GM21825 (cell line): ENCODE measurements around the gene ATF7.
A peak's percentile ranks its signal among the peaks of the same experiment; 100 is the strongest.
"Not testable (repeated sequence)": the region's sequence is repeated elsewhere in the genome, so short reads cannot be mapped to it uniquely, and the experiment has no call there.

Experiments
- ATAC-seq: cut with Tn5 transposase; IDR thresholded peaks from one replicate; pipeline ENCODE4 v1.9.1; 2021; ENCODE audit warnings: mild to moderate bottlenecking, moderate library complexity; ENCODE audit not compliant: unreplicated experiment

The ATF7 gene

DNA sequence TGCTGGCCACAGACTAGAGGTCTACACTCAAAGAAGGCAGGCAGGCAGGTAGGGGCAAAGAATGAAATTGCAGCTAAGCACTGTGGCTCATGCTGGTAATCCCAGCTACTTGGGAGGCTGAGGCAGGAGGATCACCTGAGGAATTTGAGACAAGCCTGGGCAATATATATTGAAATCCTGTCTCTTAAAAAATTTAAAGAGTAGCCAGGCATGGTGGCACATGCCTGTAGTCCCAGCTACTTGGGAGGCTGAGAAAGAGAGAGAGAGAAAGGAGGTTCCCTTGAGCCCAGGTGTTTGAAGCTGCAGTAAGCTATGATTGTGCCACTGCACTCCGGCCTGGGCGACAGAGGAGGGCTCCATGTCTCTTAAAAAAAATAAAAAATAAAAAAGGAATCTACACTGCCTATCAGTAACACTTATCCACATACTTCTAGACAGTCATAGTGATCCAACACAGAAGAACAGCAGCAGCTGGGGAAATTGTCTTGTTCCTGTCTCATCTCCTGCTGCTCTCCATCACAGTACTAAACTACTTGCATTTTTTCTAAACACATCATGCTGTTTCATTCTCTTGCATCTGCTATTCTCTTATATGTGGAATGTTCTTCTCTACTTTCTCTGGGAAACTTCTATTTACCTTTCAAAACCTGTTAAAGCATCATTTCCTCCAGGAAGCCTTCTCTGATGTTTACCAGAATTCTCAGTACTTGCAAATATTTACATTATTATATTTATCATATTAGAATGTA, 57.2 kb downstream of the ATF7 start:
- ATAC-seq, result no peak

DNA sequence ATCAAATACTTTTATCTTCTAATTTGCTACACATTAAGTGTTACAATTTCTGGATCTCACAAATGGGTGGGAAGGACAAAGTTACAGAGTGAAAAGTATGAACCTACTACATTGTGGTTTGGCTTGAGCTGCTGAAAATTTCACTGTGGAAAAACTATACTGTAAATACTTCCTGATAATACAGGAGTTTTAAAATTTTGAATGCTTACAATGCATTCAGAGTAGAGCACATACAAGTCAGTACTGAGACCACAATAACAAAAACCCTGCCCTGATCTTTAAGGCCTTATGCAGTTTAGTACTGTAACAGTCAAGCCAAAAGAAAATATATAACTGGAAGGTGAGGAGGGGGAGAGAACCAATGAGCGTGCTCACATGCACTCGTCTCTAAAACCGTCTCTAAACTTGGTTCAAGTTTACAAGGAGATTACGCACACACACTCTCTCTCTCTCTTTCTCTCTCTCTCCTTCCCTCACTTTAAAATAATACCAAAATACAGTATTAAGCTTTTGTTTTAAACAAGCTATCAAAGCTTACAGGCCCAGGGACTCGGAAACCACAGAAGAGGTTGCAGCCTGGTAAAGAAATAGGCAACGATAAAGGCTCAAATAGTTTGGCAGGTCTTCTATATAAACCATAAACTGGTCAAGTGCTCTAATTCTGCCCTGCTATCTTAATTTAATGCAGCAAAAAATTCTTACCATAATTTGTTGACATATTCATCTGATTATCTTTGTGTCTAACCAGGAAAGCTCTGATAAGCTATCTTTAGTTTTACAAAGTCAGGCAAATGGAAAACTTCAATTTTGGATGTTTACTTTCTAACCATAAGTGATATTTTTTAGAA, 58.0 kb downstream of the ATF7 start:
- ATAC-seq, result no peak

DNA sequence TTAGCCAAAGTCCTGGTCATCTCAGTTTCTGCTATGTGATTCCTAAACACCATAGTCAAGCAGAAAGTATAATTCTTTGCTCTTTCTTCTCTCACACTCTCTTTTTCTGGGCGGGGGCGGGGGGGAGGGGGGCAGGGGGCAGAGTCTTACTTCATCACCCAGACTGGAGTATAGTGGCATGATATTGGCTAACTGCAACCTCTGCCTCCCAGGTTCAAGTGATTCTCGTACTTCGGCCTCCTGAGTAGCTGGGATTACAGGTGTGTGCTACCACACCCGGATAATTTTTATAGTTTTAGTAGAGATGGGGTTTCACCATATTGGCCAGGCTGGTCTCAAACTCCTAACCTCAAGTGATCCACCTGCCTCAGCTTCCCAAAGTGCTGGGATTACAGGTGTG, 60.8 kb downstream of the ATF7 start:
- not testable (repeated sequence) for ATAC-seq

DNA sequence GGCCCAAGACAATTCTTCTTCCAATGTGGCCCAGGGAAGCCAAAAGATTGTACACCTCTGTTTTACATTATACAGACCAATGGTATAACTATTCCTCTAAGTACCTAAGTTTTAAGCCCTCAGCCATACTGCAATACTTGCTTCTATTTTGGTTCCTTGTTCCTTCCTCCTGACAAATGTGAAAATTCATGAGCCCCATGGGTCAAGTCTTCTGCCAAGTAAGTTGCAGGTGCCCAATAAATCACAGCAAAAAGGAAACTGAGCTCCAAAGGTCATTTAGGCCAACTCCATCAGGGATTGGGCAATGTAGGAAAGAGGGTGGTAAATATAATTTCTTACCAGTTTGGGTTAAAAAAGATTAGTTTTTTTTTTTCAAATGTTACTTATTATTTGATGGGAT, 61.2 kb downstream of the ATF7 start:
- ATAC-seq, result no peak

DNA sequence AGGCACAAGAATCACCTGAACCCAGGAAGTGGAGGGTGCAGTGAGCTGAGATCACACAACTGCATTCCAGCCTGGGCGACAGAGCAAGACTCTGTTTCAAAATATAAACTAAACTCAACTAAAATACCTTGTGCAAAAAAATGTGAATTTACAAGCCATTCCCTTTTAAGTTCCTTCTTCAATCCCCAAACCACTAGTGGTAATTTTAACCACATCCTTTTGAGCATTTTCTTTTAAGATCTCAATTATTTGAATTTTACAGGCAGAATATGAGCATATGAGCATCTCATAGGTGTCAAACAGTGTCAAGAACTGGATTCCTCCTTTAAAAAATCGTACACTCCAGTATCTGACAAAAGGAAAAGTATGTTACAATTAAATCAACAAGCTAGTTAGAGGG, 61.9 kb downstream of the ATF7 start:
- no peak for ATAC-seq

DNA sequence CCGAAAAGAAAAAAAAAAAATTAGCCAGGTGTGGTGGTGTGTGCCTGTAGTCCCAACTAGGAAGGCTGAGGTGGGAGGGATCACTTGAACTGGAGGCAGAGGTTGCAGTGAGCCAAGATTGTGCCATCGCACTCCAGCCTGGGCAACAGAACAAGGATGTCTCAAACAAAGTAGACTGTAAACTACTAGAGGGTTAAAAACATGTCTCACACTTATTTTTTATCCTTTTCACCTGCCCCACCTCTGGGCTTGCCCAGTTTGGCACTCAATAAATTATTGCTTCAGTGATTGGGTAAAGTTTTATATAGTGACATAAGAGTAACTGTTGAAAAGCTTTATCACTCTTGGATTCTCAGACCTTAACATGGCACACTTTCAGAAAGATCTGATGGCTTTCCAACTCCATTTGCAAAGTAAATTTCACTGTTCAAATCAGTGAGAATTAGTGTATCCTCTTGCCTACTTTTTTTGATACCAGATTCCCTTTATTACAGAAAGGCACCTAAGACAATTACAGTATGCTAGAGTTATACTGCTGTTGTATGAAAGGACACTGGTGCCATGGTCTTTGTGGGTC, 62.6 kb downstream of the ATF7 start:
- no peak for ATAC-seq

DNA sequence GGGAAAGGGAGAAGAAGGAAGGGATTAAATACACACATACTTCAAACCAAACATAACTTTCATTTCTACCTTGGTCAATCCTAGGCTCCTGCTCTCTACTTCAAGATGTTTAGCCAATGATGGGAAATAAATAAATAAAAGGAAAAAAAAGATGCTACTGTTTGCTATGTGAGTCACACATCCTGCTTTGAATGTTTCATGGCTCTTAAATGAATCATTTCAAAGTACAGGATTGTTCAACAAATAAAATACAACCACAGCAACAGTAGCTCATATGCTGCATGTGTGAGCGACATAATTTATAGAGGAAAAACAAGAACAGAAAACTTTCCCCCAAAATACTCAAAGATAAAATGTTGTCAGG, 64.6 kb downstream of the ATF7 start:
- ATAC-seq, result no peak

DNA sequence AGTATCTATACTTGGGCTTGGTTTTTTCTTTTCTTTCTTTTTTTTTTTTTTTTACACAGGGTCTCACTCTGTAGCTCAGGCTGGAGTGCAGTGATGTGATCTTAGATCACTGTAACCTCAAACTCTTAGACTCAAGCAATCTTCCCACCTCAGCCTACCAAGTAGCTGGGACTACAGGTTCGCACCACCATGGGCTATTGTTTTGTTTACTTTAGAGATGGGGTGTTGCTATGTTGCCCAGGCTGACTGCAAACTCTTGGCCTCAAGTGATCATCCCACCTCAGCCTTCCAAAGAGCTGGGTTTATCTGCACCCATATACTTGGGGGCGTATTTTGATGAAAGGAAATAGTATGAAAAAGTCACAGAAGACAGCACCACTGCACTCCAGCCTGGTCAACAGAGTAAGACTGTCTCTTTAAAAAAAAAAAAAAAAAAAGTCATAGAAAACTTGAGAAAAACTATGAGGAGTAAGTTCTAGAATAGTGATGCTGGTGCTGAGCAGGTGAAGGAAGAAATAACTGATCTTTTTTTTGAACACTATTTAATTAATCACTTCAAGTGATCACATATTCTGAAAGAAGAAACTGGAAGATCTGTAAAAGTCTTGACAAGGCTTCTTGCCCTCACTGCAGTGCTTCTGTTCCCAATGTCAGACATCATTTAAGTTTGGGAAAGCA, 65.1 kb downstream of the ATF7 start:
- no peak for ATAC-seq

DNA sequence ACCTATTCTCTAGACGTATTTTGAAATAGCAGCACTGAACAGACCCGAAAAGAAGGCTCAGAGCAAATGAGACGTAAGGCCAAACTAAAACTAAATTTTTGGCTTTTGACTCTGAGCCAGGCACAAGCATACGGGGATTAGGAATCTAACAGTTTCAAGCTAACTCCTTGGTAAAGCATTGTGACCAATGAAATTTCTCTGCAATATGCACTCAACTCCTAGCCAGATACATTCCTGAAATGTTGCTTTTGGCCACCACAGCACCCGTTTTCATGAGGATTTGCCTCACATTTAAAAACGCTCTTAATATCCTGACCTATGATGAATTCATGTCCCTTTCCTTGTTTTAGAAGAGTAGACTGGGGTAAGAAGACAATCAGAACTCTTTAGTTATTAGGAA, 65.8 kb downstream of the ATF7 start:
- ATAC-seq, result no peak

DNA sequence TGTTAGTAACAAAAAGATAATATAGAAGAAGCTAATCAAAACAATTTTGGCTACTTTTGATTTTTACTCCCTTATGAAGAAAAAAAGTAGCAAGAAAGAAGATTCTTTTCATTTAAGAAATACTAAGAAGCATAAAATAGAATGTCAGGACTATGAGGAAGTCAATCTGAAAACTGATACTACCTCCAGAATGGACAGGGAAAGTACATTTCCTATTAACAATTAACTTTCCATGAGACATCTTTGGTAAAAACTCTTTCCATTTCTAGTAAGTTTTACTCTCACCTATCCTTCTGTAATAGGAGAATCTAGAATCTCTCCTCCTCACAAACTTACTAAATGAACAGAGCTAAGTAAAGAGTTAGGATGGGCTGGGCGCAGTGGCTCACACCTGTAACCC, 67.6 kb downstream of the ATF7 start:
- ATAC-seq, result no peak

DNA sequence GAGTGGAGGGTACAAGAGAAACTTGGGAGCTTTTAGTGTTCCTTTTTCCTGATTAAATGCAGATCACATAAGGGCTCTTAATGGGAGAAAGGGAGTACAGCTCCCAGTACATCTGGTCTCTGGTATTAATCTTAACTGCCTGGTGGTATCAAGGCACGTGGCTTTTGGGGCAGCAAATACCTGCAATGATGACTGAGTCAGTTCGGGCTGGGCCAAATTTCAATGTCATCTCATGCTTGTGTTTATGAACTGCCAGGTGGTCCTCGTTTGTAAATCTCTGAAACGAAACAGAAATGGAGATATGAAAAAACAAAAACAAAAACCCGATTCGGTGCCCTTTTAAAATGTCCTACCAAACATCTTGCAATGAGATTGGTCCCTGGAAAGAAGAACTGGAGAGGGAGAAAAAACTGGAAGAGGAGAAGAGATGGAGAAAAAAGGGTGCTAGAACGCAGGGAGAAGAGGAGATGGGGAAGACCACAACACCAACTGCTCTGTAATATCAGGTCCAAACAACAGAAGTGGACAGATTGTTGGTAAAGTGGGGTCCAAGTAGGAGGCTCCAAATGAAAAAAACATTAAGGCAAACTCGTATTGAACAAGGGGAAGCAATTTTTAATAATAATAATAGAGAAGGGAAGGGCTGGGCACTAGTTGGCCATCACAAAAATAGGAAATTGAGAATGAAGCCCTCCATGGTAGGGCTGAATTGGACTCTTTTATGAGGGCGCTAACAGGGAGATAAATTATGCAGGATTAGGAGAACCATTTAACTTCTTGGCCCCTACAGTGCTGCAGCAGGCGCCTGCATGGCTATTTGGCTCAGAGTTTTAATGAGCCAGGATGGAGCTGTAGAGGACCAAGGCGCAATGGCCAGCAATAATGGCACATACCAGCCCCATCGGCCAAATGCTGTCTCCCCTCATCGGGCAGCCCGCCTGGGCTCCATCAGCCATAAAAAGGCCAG, 73.5 kb downstream of the ATF7 start:
- ATAC-seq, result no peak

DNA sequence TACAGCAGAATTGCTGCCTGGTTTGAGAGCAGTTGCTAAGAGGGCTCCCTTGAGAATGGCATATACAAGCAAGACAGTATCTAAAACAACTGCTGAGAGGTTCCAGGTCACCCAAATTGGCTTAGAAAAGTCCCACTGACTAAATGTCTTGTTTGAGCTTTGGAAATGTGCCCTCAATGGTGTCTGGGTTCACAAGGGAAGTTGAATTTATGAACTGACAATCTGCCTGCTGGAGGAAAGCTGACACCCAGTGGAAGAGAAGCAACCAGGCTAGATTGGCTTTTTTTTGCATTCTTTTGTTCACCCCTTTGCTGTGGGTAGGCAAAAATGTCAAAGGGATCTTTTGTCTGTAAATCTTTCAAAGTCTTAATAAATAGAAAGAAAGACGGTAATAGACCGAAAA, 74.3 kb downstream of the ATF7 start:
- ATAC-seq, result no peak

DNA sequence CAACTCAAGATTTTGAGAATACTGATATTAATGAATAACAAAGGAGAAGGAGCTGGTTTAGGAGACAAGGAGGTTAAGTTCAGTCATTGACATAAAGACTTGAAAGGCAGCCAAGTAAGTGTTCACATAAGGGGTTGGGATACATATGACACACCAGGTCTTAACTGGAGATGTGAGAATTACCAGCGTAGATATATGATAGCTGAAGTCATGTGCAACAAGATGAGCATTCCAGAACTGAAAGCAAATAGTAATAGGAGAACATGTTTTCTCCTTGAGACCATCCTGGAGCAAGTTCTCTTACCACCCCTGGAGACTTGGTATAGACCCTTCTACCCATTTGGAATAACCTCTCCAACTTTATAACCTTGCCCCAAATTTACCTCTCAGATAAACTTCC, 75.6 kb downstream of the ATF7 start:
- no peak for ATAC-seq

DNA sequence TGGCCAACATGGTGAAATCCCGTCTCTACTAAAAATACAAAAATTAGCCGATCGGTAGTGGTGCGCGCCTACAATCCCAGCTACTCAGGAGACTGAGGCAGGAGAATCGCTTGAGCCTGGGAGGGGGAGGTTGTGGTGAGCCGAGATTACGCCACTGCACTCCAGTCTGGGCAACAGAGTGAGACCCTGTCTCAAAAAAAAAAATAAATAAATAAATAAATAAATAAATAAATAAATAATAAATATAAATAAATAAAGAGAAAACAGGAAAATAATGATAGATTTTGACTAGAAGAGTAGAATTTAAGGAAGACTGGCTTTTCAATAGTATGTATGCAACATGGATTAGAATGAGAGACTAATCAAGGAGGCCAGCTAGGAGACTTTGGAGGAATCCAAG, 76.1 kb downstream of the ATF7 start:
- ATAC-seq, result not testable (repeated sequence)

DNA sequence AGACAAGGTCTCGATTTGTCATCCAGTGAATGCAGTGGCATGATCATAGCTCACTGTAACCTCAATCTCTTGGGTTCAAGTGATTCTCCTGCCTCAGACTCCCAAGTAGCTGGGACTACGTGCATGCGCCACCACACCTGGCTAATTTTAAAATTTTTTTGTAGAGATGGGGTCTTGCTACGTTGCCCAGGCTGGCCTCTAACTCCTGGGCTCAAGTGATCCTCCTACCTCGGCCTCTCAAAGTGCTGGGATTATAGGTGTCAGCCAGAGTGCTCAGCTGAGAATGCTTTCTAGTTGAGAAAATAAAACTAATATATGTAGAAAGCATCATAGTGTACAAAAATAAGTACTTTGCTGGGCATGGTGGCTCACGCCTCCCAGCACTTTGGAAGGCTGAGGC, 77.8 kb downstream of the ATF7 start:
- ATAC-seq, result not testable (repeated sequence)

DNA sequence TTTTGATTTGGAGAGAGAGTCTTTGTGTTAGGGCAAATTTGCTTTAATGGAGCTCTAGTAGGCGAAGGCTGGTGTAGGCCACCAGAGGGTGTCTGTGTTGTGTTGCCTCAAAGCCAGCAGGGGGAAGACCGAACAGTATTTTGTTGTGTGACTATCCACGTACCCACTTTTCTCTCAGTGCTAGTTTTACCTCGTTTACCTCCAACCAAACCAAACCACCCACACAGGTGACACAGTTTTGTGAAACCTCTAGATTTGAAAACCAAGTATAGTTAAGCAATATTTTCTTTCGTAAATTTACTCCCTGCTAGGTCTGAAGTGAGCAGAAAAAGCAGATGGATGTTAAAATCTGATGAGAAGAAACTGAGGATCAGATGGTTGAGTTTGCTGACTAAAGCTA, 82.6 kb downstream of the ATF7 start:
- ATAC-seq, result peak; percentile 80

DNA sequence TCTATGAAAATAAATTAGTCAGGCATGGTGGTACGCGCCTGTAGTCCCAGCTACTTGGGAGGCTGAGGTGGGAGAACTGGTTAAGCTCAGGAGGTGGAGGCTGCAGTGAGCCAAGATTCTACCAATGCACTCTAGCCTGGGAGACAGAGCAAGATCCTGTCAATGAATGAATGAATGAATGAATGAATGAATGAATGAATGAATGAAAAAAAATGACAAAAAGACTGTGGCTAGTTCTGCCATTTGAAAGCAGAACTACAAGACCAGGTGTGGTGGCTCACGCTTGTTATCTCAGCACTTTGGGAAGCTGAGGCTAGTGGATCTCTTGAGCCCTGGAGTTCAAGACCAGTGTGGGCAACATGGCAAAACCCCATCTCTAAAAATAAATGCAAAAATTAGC, 86.7 kb downstream of the ATF7 start:
- ATAC-seq, result no peak

DNA sequence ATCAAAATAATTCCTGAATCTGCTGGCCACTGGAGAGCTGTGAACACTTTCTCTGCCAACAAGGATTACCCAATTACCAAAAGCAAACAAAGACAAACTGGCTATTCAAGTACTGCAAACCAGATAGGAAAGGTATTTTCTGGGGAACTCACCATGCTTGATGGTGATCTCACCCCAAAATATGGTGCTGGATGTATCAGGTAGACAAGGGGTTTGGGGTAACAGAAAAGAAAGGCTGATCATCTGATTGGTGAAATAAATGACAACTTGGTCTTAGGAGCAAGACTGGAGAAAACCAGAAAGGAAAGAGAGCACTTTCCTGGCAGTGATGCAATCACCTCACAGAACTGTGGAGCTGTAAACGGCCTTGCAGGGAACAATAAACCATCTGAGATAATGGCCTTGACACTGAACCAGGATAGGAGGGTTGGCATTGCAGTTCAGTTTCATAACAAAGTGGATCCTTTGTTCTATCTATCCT, 87.9 kb downstream of the ATF7 start:
- ATAC-seq, result no peak

DNA sequence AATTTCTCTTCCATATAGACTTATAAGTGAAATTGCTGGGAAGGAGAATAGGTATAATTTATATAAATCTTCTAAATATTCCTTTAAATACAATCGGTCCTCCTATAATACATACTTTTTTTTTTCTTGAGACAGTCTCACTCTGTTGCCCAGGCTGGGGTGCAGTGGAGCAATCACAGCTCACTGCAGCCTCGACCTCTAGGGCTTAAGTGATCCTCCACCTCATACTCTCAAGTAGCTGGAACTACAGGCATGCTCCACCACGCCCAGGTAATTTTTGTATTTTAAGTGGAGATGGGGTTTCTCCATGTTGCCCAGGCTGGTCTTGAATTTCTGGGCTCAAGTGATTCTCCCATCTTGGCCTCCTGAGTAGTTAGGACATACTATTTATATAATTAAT, 89.2 kb downstream of the ATF7 start:
- no peak for ATAC-seq

DNA sequence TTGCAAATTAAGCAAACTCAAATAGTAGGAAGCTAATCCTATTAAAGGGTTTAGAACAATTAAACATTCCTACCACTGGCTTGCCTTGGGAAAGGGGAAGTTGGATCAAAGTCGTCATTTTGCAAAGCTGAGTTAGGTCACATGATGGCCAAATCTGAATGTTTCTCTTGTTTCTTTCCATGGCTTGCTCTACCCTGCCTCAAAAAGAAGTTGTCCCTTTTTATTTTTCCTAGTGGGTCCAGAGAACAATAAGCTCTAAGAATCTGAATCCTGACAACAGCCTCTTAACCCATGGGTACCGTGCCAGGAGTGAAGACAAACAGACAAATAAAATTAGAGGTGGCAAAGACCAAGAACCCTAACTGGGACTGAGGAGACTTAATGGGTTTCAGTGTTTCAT, 92.7 kb downstream of the ATF7 start:
- ATAC-seq, result no peak
